NCI-H226 (cell line): ENCODE measurements around the gene MCUR1.
"Not testable (repeated sequence)": the region's sequence is repeated elsewhere in the genome, so short reads cannot be mapped to it uniquely, and the experiment has no call there.

Experiments
- DNase-seq: peaks from one replicate; pipeline ENCODE4 v3.0.0-alpha.2; 2015

MCUR1 gene

DNA sequence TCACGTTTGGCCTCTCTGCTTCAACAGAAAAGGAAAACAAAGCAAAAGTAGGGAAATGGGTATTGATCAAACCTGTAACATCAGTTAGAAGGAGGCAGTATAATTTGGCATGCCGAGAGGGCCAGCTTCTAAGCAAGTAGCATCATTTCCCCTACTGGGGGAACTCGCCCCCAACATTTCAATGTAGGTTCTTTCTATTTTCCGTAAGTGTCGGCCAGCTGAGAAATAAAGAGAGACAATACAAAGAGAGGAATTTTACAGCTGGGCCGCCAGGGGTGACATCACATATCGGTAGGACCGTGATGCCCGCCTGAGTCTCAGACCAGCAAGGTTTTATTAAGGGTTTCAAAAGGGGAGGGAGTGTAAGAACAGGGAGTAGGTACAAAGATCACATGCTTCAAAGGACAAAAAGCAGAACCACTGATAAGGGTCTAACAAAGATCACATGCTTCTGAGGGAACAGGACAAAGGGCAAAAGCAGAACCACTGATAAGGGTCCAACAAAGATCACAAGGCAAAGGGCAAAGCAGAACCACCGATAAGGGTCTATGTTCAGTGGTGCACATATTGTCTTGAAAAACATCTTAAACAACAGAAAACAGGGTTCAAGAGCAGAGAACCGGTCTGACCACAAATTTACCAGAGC is 14.4 kb upstream of the MCUR1 start:
- not testable (repeated sequence) for DNase-seq

DNA sequence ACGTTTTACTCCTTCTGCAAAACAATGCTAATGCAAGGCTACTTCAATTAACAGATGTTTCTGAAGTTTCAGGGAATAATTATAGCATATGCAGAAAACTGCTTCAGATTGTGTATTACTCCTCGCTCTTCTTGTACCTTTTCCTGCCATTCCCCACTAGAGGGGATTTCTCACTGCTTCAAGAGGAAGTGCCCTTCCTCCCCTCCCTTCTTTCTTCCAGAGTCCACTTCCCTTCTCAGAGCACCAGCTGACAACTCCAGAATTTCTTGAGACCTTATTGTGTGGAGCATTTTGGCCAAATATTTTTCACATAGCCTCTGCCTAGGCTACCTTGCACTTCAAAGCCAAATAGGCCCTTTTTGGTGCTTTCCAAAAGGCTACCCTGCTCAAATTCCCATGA is 12.7 kb upstream of the MCUR1 start:
- DNase-seq: no peak

DNA sequence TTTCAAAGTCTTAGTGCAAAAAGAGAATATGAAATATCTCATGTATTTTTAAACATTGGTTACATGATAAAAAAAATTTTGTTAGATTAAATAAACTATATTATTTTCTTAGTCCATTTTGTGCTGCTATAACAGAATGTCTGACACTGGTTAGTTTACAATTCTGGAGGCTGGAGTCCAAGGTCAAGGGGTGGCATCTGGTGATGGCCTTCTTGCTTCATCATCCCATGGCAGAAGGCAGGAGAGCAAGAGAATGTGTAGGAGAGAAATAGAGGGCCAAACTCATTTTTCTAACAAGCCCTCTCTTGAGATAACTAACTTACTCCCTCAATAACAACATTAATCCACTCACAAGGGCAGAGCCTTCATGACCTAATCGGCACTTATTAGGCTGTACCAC is 11.5 kb upstream of the MCUR1 start:
- DNase-seq: no peak

DNA sequence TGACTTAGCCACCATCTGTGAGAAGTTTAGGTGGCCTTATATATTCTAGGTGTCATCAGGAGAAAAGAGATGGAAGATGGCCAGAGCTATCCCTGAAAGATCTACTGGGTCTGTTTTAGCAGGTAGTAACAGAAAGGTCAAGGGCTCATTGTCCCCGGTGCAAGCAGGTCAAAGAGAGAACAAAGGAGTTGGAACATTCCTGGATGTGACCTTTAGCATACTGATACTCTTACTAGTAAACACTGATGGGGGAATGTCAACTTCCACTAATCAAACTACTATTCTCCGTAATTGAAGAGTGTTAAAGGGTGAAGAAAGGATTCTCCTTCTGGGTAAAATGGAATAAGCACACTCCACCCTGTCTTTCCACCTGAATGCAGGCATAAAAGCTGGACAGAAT is 4.0 kb upstream of the MCUR1 start:
- no peak for DNase-seq

GRCh38 chr6:13814938-13815575 is 700 bp upstream of the MCUR1 start:
- DNase-seq: no peak

GRCh38 chr6:13813621-13814175 is 659 bp downstream of the MCUR1 start:
- peak; percentile 65 for DNase-seq

DNA sequence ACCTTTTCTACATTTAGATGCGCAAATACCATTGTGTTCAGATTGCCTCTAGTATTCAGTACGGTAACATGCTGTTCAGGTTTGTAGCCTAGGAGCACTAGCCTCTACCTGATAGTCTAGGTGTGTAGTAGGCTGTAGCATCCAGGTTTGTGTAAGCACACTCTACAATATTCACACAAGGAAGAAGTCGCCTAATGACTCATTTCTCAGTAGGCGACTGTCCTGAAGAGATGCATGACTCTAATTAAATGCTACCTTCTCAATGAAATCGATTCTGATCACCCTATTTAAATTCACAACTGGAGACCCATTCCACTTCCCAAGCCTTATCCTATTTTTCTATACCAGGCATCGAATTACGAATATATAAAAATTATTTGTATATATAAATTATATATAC is 1.3 kb downstream of the MCUR1 start:
- DNase-seq: no peak

DNA sequence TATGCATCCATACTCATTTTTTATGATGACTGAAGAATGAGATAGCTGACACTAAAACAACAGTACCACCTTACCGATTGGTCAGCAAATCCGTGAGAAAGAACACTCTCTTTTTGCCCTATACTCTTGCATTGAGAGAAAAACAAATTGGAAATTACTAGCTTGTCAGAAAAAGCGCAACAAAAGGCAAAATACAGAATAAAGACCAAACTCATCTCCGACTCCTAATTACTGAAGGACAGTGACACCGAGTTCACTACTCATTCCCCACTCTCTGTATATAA is 2.1 kb downstream of the MCUR1 start:
- DNase-seq: no peak

DNA sequence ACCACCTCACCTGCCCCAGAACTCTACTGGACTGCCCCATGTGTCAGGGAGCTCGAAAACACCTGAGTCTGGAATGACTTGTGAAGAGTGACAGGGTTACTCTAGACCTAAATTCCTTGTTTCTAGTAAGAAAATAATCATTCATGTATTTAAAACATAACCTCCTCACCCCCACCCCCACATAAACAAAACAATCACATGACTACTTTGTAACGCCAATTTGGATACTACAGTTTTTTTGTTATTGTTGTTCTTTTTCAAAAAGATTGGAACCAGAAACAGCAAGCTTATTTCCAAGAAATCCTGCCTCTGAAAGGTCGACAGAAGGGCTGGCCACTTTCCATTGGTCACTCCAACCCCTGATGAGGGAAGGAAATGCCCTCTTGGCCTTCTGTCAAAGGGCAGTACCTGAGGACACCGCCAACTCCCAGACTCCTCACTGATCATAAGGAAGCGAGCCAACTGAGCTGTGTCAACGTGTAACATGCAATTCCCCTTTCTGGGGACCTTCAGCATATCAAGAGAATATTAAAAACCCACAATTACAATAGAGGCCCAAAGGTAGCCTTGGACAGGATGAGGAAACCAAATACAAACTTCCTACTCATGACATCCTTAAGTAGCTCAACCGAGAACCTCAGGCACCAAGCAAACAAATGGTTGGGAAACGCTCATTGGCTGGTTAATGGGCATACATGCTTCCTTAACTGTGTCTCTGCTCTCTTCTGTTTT is 2.6 kb downstream of the MCUR1 start:
- no peak for DNase-seq

DNA sequence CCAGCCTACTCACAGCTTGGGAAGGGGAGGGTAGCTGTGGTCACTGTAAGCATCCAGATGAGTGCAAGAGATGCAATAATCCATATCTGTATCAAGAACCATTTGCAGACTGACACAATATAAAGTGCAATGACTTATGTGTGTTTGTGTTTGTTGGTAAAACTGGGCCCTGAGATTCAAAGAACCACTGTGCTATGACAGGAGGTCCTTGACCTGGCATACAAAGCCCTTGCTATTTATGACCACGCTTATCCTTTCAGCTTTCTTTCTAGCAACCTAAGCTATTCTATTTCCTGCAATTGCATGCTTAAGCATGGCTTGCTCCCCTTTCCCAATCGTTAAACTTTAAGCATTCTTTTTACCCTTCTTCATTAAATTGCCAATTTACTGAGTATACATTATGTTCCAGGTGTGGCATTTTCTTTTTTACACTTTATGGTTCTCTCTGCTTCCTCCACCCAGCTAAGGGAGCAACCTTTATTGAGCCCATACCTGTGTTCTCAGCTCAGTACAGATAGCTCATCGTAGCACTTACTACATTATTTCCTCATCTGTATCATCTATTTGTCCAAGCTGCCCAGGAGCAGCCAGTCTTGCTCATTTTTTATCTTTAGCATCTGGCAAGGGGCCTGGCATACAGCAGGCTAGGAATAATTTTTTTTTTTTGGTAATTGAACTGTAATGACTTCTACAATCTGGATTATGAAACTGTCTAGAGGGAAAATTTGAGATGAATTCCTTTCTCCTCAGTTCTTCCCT is 3.5 kb downstream of the MCUR1 start:
- DNase-seq: no peak

GRCh38 chr6:13808801-13809200 is 5.6 kb downstream of the MCUR1 start:
- DNase-seq: no peak

- DNase-seq: peak; percentile 22
Measured at GRCh38 chr6:13807696-13808095, 6.7 kb downstream of the MCUR1 start.

DNA sequence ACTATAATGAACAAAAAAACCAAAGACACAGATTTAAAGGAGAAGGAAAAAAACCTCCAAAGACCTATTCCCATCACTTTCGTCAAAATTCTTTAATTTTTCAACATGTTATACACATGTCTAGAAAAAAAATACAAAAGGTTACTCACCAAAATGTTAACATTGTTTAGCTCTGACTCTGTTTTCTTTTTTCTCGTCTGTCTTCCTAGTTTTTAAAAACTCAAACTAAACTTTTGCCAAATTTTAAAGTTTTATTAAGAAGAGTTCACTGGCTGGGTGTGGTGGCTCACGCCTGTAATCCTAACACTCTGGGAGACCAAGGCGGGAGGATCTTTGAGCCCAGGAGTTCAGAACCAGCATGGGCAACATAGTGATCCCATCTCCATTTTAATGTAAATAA is 10.8 kb downstream of the MCUR1 start:
- DNase-seq: no peak

GRCh38 chr6:13800615-13801014 is 13.7 kb downstream of the MCUR1 start:
- no peak for DNase-seq

GRCh38 chr6:13796781-13797180 is 17.6 kb downstream of the MCUR1 start:
- no peak for DNase-seq

GRCh38 chr6:13795041-13795750 is 19.2 kb downstream of the MCUR1 start:
- DNase-seq: peak; percentile 51

DNA sequence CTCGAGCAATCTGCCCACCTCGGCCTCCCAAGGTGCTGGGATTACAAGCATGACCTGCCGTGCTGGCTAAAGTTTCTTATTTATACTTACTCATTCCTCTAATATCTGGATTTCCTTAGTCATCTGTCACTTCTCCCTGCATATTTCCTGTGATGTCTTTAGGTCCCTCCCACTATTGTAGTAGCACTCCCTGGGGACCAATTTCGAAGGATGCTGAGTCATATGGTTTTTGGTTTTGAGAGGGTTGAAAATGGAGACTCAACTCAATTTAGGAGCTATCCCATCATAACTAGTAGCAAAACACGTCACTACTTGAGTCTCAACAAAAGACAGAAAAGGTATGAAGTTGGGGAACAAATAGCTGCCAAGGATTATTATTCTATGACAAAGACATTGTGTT is 20.2 kb downstream of the MCUR1 start:
- DNase-seq: no peak

GRCh38 chr6:13789746-13790145 is 24.6 kb downstream of the MCUR1 start:
- DNase-seq: no peak

GRCh38 chr6:13788820-13789219 is 25.5 kb downstream of the MCUR1 start:
- DNase-seq: no peak

- no peak for DNase-seq
Measured at GRCh38 chr6:13787137-13787536, 27.2 kb downstream of the MCUR1 start.

DNA sequence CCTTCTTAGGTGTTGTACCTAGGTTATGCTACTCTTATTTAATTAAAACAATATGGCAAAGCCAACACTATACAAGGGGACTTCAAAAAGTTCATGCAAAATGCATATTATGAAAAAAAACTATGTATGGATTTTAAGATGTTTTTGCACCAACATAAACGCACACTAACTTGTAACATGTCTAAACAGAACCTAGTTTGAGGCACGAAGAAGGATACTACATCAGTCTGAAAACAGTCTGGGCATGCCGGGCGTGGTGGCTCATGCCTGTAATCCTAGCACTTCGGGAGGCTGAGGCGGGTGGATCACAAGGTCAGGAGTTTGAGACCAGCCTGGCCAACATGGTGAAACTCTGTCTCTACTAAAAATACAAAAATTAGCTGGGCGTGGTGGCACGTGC is 34.2 kb downstream of the MCUR1 start:
- DNase-seq: not testable (repeated sequence)

DNA sequence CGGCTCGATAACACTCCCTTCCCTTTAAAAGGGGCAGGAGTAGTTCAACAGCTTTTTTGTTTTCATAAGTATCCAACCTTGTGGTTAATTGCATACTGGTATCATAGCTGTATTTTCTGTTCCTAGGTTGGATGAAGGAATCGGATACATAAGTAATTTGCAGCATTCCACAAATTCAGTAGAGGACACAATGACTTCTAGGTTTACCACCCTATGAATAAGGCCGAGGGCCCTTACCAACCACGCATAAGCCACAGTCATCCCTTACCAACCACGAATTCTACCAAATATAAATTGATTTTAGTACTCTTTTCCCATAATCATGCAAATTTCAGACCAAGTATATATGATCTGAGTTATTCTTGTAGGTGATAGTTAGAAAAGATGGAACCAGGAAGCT is 36.3 kb downstream of the MCUR1 start:
- no peak for DNase-seq

DNA sequence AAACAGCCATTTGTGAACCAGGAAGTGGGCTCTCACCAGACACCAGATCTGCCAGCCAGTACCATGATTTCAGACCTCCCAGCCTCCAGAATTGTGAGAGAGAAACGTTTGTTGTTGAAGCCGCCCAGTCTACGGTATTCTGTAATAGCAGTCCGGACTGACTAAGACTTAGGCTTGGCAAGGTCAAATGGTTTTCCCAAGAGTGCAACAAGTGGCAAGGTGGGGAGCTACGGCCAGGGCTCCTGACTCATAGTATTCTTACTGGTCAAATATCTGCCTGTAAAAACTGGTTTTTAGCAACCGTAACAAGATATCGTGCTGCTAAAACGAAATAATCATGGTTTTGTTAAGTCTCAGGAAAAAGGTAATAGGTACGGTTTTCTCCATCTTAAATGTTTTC is 37.8 kb downstream of the MCUR1 start:
- no peak for DNase-seq
